Measurements from ENCODE around the gene PTMA. TPM values are rescaled to one million over a fixed set of nuclear protein-coding genes. Genes with fewer than 3 reads are reported as not detected.
A peak's percentile ranks its signal among the peaks of the same experiment; 100 is the strongest.
"Not testable (repeated sequence)": the region's sequence is repeated elsewhere in the genome, so short reads cannot be mapped to it uniquely, and the experiment has no call there.

Gene PTMA
- total and polyA plus RNA-seq, 5 experiments from 2014 or later, result 1,008 to 2,224 (median 1,851) TPM

GRCh38 chr2:231706731-231707624 lies 1.3 kb upstream of the PTMA start:
- Mint-ChIP-seq H3K36me3 (peaks cover 6 to 20% (median 8%) of the 10 kb centered on the region in 3 donors), H3K4me3 (peak overlapping the region; percentile 91 to 99 (median 96)), H3K27ac (peak overlapping the region; percentile 100), H3K4me1 (peaks cover 12 to 33% (median 25%) of the 10 kb centered on the region in 4 donors), H3K27me3 (peaks cover 0 to 4% (median 0%) of the 10 kb centered on the region in 5 donors), H3K9me3 (peaks cover 0 to 4% (median 0%) of the 10 kb centered on the region in 9 donors)
- peak; percentile 95 to 99 (median 97) for DNase-seq
- POLR2A ChIA-PET, result interaction anchor here (0.7 to 6.2 kb wide), 24 partner anchors 8 to 1785 kb away, joined by 3 to 158 read pairs (median 6); partner anchors contain the start of genes NCL, PDE6D and TRIP12
- ATAC-seq, result peak; percentile 46 to 51

DNA sequence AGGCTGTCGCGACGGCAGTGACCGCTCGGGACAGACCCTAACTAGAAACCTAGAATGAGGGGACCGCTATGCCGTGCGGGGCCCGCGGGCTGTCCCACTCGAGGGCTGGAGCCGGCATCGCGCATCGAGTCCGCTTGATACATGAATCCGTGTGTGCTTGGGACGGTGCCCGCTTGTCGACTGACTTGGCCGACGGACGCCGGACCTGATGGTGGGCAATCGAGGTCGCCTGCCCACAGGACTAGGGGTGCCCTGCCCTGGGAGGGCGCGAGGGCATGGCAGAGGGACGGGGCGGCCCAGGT lies 749 bp upstream of the PTMA start:
- POLR2A ChIA-PET, result interaction anchor here (1.0 to 6.2 kb wide), 19 partner anchors 7 to 1786 kb away, joined by 4 to 158 read pairs (median 8); partner anchors contain the start of genes COPS7B, NCL, PDE6D and TRIP12
- H3K36me3 Mint-ChIP-seq, result peaks cover 6 to 26% (median 14%) of the 10 kb centered on the region in 3 donors
- H3K4me1 Mint-ChIP-seq, result peaks cover 18 to 39% (median 31%) of the 10 kb centered on the region in 4 donors
- H3K4me3 Mint-ChIP-seq, result peak overlapping the region; percentile 91 to 99 (median 96)
- peak overlapping the region; percentile 100 for H3K27ac Mint-ChIP-seq
- ATAC-seq, result peak; percentile 2 to 7
- peak in 3 of 10 donors; percentile 47 to 82 (median 49) for DNase-seq
- peaks cover 0 to 4% (median 0%) of the 10 kb centered on the region in 5 donors for H3K27me3 Mint-ChIP-seq
- peaks cover 0 to 4% (median 0%) of the 10 kb centered on the region in 9 donors for H3K9me3 Mint-ChIP-seq

- Mint-ChIP-seq H3K4me3 (peak overlapping the region; percentile 95 to 100 (median 99)), H3K36me3 (peaks cover 6 to 37% (median 18%) of the 10 kb centered on the region in 3 donors), H3K9me3 (peaks cover 0 to 4% (median 0%) of the 10 kb centered on the region in 9 donors), H3K27me3 (peaks cover 0 to 4% (median 0%) of the 10 kb centered on the region in 5 donors), H3K4me1 (peaks cover 29 to 47% (median 40%) of the 10 kb centered on the region in 4 donors), H3K27ac (peak overlapping the region; percentile 66 to 100 (median 100))
- DNase-seq (peak; percentile 35 to 76 (median 58)), ATAC-seq (no peak)
- POLR2A ChIA-PET, result interaction anchor here (0.6 to 6.2 kb wide), 24 partner anchors 9 to 245 kb away, joined by 3 to 158 read pairs (median 5); partner anchors contain the start of genes COPS7B, NCL and PDE6D
Observed at GRCh38 chr2:231708773-231709635, 679 bp downstream of the PTMA start.

DNA sequence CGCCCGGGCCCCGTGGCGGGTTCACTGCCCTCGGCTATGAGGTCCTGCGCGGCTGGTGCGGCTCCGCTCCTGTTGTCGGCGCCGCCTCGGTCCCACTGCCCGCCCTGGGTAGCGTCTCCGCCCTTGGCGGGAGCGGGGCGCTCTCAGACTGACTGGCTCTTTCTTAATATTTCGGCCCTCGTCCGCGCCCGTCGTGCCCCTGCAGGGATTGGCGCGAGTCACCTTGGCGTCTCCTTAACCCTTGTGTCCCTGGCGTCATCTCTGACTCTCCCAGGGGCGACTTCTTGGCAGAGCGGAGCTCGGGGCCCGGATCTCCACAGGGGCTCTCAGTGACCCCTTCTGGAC lies 1.3 kb downstream of the PTMA start:
- Mint-ChIP-seq H3K4me3 (peak overlapping the region; percentile 85 to 95 (median 90)), H3K9me3 (peaks cover 0 to 4% (median 0%) of the 10 kb centered on the region in 9 donors)

DNA sequence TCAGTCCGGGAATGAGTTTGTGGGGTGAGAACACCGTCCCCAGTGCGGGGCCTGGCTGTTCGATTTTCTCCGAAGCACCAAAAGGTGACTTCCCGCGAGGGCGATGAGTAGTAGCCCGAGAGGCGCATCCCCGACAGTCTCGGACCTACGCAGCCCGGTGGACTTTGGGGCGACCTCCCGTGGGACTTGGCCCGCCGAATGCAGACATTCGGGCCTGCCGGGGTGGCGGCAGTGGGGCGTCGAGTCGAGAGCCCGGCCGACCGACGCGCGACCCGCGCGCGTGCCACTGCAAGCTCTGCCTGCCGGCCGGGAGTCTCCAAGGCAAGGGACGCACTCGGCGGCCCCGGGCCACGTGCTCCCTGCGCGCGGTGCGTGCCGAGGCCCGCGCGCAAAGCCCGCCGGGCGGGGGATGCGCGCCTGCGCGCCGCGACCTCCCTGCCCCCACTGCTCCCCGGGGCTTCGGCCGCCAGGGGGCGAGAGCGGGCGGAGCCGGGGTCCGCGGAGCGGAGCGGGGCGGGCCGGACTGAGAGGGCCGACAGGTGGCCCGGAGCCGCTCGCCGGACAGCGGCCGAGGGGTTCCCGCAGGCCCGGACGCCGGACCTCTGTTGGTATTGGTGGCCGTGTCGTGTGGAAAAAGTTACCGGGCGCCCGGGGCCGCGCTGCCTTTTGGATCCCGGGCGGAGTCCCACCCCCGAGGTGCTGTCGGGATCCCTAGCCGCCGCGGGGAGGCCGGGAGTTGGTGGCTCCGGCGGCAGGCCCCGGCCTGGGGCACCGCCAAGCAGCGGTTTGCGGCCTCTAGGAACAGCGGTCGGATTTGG lies 1.9 kb downstream of the PTMA start:
- H3K36me3 Mint-ChIP-seq, result peaks cover 6 to 40% (median 18%) of the 10 kb centered on the region in 3 donors
- DNase-seq (peak; percentile 74 to 94 (median 89)), ATAC-seq (peak; percentile 20 to 21)
- H3K4me1 Mint-ChIP-seq, result peaks cover 35 to 50% (median 41%) of the 10 kb centered on the region in 4 donors
- POLR2A ChIA-PET, result interaction anchor here (0.6 to 6.2 kb wide), 17 partner anchors 16 to 606 kb away, joined by 3 to 158 read pairs (median 4); partner anchors contain the start of genes COPS7B and NCL
- peaks cover 0 to 4% (median 0%) of the 10 kb centered on the region in 5 donors for H3K27me3 Mint-ChIP-seq
- peak overlapping the region; percentile 85 to 95 (median 90) for H3K4me3 Mint-ChIP-seq
- H3K9me3 Mint-ChIP-seq, result peaks cover 0 to 4% (median 0%) of the 10 kb centered on the region in 9 donors
- peak overlapping the region; percentile 90 to 100 (median 95) for H3K27ac Mint-ChIP-seq

More for the DNA sequence above, 1.3 kb downstream of the PTMA start:
- DNase-seq (peak in 6 of 10 donors; percentile 24 to 67 (median 44)), ATAC-seq (no peak)
- Mint-ChIP-seq H3K36me3 (peaks cover 6 to 40% (median 18%) of the 10 kb centered on the region in 3 donors), H3K4me1 (peaks cover 35 to 49% (median 41%) of the 10 kb centered on the region in 4 donors), H3K27me3 (peaks cover 0 to 4% (median 0%) of the 10 kb centered on the region in 5 donors), H3K27ac (peak overlapping the region; percentile 90 to 100 (median 95))
- POLR2A ChIA-PET, result interaction anchor here (0.7 to 6.2 kb wide), 19 partner anchors 10 to 607 kb away, joined by 3 to 158 read pairs (median 6); partner anchors contain the start of genes COPS7B and NCL

GRCh38 chr2:231710799-231711676 lies 2.7 kb downstream of the PTMA start:
- peak overlapping the region; percentile 89 to 98 (median 96) for H3K27ac Mint-ChIP-seq
- DNase-seq (peak in 3 of 10 donors; percentile 24 to 43 (median 25)), ATAC-seq (no peak)
- peaks cover 36 to 52% (median 42%) of the 10 kb centered on the region in 4 donors for H3K4me1 Mint-ChIP-seq
- peaks cover 0 to 4% (median 0%) of the 10 kb centered on the region in 9 donors for H3K9me3 Mint-ChIP-seq
- H3K4me3 Mint-ChIP-seq, result peak overlapping the region; percentile 85 to 95 (median 89)
- peaks cover 6 to 43% (median 18%) of the 10 kb centered on the region in 3 donors for H3K36me3 Mint-ChIP-seq
- POLR2A ChIA-PET, result interaction anchor here (0.6 to 7.7 kb wide), 8 partner anchors 26 to 247 kb away, joined by 3 to 124 read pairs (median 45); partner anchors contain the start of genes COPS7B and NCL
- peaks cover 0 to 4% (median 0%) of the 10 kb centered on the region in 5 donors for H3K27me3 Mint-ChIP-seq

DNA sequence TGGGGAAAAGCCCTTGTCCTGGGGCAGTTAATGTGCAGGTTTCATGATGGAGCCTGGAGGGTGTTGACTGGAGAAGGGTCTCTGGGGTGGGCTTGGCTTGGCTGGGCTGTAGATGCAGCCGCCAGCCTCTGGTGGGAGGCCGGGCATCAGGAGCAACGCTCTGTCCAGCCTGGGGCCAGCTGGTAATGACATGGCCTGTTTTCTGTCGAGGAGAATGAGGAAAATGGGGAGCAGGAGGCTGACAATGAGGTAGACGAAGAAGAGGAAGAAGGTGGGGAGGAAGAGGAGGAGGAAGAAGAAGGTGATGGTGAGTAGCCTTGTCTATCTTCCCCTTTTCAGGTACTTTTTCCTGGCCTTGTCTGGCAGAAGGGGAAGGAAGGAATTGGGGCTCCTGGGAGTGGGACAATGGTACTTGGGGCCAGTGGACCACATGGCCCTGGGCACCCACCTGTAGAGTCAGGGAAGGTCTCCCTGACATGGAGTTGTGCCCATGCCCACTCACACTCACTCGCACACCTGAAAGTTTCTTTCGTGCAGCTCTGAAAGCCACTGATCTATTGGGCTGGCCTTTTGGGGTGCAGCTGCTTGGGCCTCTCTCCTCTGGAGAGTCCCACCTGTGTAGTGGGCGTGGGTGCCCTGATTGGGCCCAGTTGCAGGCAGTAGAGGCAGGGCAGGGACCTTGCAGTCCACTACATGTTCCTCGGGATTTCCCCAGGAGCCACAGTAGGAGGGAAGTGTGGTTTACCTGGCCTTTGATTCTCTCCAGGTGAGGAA lies 3.5 kb downstream of the PTMA start:
- peak overlapping the region; percentile 89 to 98 (median 96) for H3K27ac Mint-ChIP-seq
- H3K27me3 Mint-ChIP-seq, result peaks cover 0 to 4% (median 0%) of the 10 kb centered on the region in 5 donors
- peak in 4 of 10 donors; percentile 10 to 45 (median 26) for DNase-seq
- H3K4me3 Mint-ChIP-seq, result peak overlapping the region; percentile 85 to 95 (median 89)
- H3K36me3 Mint-ChIP-seq, result peaks cover 6 to 43% (median 18%) of the 10 kb centered on the region in 3 donors
- POLR2A ChIA-PET, result interaction anchor here (0.6 to 7.7 kb wide), 7 partner anchors 12 to 248 kb away, joined by 3 to 124 read pairs (median 44); partner anchors contain the start of gene NCL
- H3K9me3 Mint-ChIP-seq, result peaks cover 0 to 4% (median 0%) of the 10 kb centered on the region in 9 donors
- H3K4me1 Mint-ChIP-seq, result peaks cover 33 to 51% (median 41%) of the 10 kb centered on the region in 4 donors
- no peak for ATAC-seq

- peaks cover 33 to 51% (median 41%) of the 10 kb centered on the region in 4 donors for H3K4me1 Mint-ChIP-seq
- ATAC-seq, H3K9me3 Mint-ChIP-seq, H3K27me3 Mint-ChIP-seq: not testable (repeated sequence)
- H3K36me3 Mint-ChIP-seq, result peaks cover 6 to 43% (median 18%) of the 10 kb centered on the region in 3 donors
- peak overlapping the region; percentile 89 to 98 (median 96) for H3K27ac Mint-ChIP-seq
- POLR2A ChIA-PET, result interaction anchor here (0.8 to 7.7 kb wide), 5 partner anchors 12 to 100 kb away, joined by 3 to 124 read pairs (median 53); no protein-coding TSS in a partner anchor
- H3K4me3 Mint-ChIP-seq, result peak overlapping the region; percentile 85 to 95 (median 89)
- DNase-seq, result peak in 8 of 10 donors; percentile 19 to 47 (median 42)
Observed at GRCh38 chr2:231712451-231713021, 4.2 kb downstream of the PTMA start.

DNA sequence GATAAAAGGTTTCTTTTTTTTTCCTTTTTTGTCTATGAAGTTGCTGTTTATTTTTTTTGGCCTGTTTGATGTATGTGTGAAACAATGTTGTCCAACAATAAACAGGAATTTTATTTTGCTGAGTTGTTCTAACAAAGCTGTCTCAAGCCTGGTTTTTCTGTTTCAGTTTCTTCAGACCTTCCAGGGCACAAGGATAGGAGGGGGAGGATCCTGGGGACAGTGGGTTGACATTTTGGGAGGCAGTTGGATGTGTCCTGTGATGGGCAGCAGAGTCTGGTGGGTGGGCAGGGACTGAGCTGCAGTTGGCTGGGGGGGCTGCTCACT lies 5.0 kb downstream of the PTMA start:
- H3K4me3 Mint-ChIP-seq, result peak overlapping the region in 9 of 10 donors; percentile 16 to 84 (median 59)
- H3K9me3 Mint-ChIP-seq, DNase-seq, H3K27me3 Mint-ChIP-seq, ATAC-seq: not testable (repeated sequence)
- H3K36me3 Mint-ChIP-seq, result peaks cover 6 to 42% (median 17%) of the 10 kb centered on the region in 3 donors
- H3K27ac Mint-ChIP-seq, result peak overlapping the region; percentile 86 to 97 (median 94)
- POLR2A ChIA-PET, result interaction anchor here (2.3 to 7.7 kb wide), 5 partner anchors 28 to 249 kb away, joined by 5 to 124 read pairs (median 53); partner anchors contain the start of gene NCL
- peaks cover 33 to 51% (median 40%) of the 10 kb centered on the region in 4 donors for H3K4me1 Mint-ChIP-seq
